Right lobe of liver (tissue), 4 donors: ENCODE results near the gene MADCAM1.

Source experiments
- CTCF ChIP-seq, 4 donors: fragments of 200-600 bp in 3 of 4; fragments of 450-650 bp in 1 of 4; IDR thresholded peaks; one replicate each; pipeline versions ENCODE4 v1.5.1 to v1.8.0; 2016 to 2022; ENCODE audit warnings: antibody characterized with exemption in 4 of 4, mild to moderate bottlenecking in 2 of 4
- POLR2A ChIP-seq: fragments of 450-650 bp; IDR thresholded peaks from one replicate; pipeline ENCODE4 v1.6.1; 2017; ENCODE audit warnings: antibody characterized with exemption, mild to moderate bottlenecking
- donor health status: DM: no; HTN: no; CAD: no.
- donor health status: DM: no; HTN: no; CAD: no.
- donor health status: DM: no; HTN: yes; CAD: no.

GRCh38 chr19:489418-490196 is 6.7 kb upstream of the MADCAM1 start:
- TF ChIP-seq CTCF (IDR thresholded peaks at IDR 0.05) (no peak), POLR2A (no peak)
